IMR-90 (cell line): ENCODE measurements around the gene DMXL2. TPM values are rescaled to one million over a fixed set of nuclear protein-coding genes. Genes with fewer than 3 reads are reported as not detected.
A peak's percentile ranks its signal among the peaks of the same experiment; 100 is the strongest.

Source experiments
- ATAC-seq: fragments of 200-7000 bp; cut with Tn5 transposase; 2 replicates; pipeline ENCODE4 v1.9.1; 2020; ENCODE audit warnings: low read depth, mild to moderate bottlenecking, moderate library complexity
- BruUV-seq: library from RNA; stranded (reverse); fragments of 400-500 nt; replicated peaks from 2 replicates; lab custom pipeline; 2021; lab: Mats Ljungman, UMichigan
- CTCF ChIA-PET: fragments of 300-600 bp; formaldehyde crosslinking; extraction: SDS; loops from one replicate; lab custom pipeline; 2021; ENCODE audit warnings: antibody characterized with exemption; lab: Yijun Ruan, JAX
- POLR2A ChIA-PET: fragments of 300-600 bp; sonication (Branson Sonifier 250); formaldehyde crosslinking; loops from one replicate; lab custom pipeline; 2022; ENCODE audit warnings: antibody characterized with exemption; ENCODE audit not compliant: unreplicated experiment; lab: Charles Lee
- DNase-seq: peaks from one replicate; pipeline ENCODE4 v3.0.0; 2013
- H2AFZ ChIP-seq: replicated peaks from 2 replicates; pipeline ENCODE3; 2013; ENCODE audit warnings: low read length, mild to moderate bottlenecking; ENCODE audit not compliant: poor library complexity
- H2AK5ac ChIP-seq: 2 replicates; pipeline ENCODE4 v1.6.1; 2013; ENCODE audit warnings: low read depth, low read length, inconsistent platforms
- H2AK9ac ChIP-seq: replicated peaks from 2 replicates; pipeline ENCODE3; 2013; ENCODE audit warnings: mild to moderate bottlenecking, low read depth, low read length, moderate library complexity; ENCODE audit not compliant: poor library complexity
- H2BK120ac ChIP-seq: 2 replicates; pipeline ENCODE4 v1.6.1; 2013; ENCODE audit warnings: low read depth, low read length, inconsistent platforms
- H2BK15ac ChIP-seq: 3 replicates; pipeline ENCODE4 v1.6.1; 2013; ENCODE audit warnings: low read depth, low read length, inconsistent platforms
- H2BK20ac ChIP-seq: 2 replicates; pipeline ENCODE4 v1.6.1; 2013; ENCODE audit warnings: low read depth, mild to moderate bottlenecking, inconsistent platforms, low read length, moderate library complexity
- H2BK5ac ChIP-seq: 2 replicates; pipeline ENCODE4 v1.6.1; 2013; ENCODE audit warnings: mild to moderate bottlenecking, low read depth, low read length, inconsistent platforms; ENCODE audit not compliant: poor library complexity, severe bottlenecking
- H3K14ac ChIP-seq: replicated peaks from 2 replicates; pipeline ENCODE4 v1.6.1; 2013; ENCODE audit warnings: low read depth, low read length, inconsistent platforms
- H3K18ac ChIP-seq: 2 replicates; pipeline ENCODE4 v1.6.1; 2013; ENCODE audit warnings: low read depth, low read length, control low read depth
- H3K23ac ChIP-seq: 2 replicates; pipeline ENCODE4 v1.6.1; 2013; ENCODE audit warnings: low read depth, low read length, inconsistent platforms
- H3K27ac ChIP-seq: 2 replicates; pipeline ENCODE4 v1.5.1; 2013; ENCODE audit warnings: mild to moderate bottlenecking, control low read depth, low read length; ENCODE audit not compliant: insufficient read depth
- H3K27me3 ChIP-seq: 2 replicates; pipeline ENCODE4 v1.6.1; 2013; ENCODE audit warnings: low read length; ENCODE audit not compliant: control insufficient read depth, insufficient read depth
- H3K36me3 ChIP-seq: 2 replicates; pipeline ENCODE4 v1.6.1; 2013; ENCODE audit warnings: low read length, mixed read lengths; ENCODE audit not compliant: control insufficient read depth, insufficient read depth
- H3K4ac ChIP-seq: 2 replicates; pipeline ENCODE4 v1.6.1; 2013; ENCODE audit warnings: low read depth, low read length, inconsistent platforms
- H3K4me1 ChIP-seq: 2 replicates; pipeline ENCODE4 v1.6.1; 2013; ENCODE audit warnings: low read length, mixed read lengths; ENCODE audit not compliant: control insufficient read depth, insufficient read depth
- H3K4me2 ChIP-seq: 2 replicates; pipeline ENCODE4 v1.6.1; 2013; ENCODE audit warnings: low read depth, mild to moderate bottlenecking, control low read depth, low read length, moderate library complexity
- H3K4me3 ChIP-seq: 2 replicates; pipeline ENCODE4 v1.5.1; 2013; ENCODE audit warnings: low read depth, mild to moderate bottlenecking, control low read depth, low read length, moderate library complexity; ENCODE audit not compliant: insufficient read depth
- H3K56ac ChIP-seq: 2 replicates; pipeline ENCODE4 v1.6.1; 2013; ENCODE audit warnings: low read length, inconsistent platforms; ENCODE audit not compliant: insufficient read depth; ENCODE audit errors: extremely low read depth
- H3K79me1 ChIP-seq, 2 experiments: 2 replicates each; pipeline ENCODE4 v1.6.1; 2013; ENCODE audit warnings: low read length in 2 of 2, inconsistent platforms in 1 of 2, low read depth in 1 of 2
- H3K9ac ChIP-seq: 2 replicates; pipeline ENCODE4 v1.6.1; 2013; ENCODE audit warnings: low read depth, low read length, control low read depth
- H3K9me1 ChIP-seq: 2 replicates; pipeline ENCODE4 v1.6.1; 2013; ENCODE audit warnings: low read length, inconsistent platforms; ENCODE audit not compliant: insufficient read depth
- H3K9me3 ChIP-seq: 2 replicates; pipeline ENCODE4 v1.6.1; 2013; ENCODE audit warnings: low read length; ENCODE audit not compliant: control insufficient read depth, insufficient read depth
- H4K20me1 ChIP-seq: 2 replicates; pipeline ENCODE4 v1.6.1; 2013; ENCODE audit warnings: low read length, inconsistent platforms; ENCODE audit not compliant: insufficient read depth
- H4K5ac ChIP-seq: 2 replicates; pipeline ENCODE4 v1.6.1; 2013; ENCODE audit warnings: mild to moderate bottlenecking, low read depth, low read length, control low read depth
- H4K8ac ChIP-seq, 2 experiments: 2 replicates each; pipeline ENCODE4 v1.6.1; 2013; ENCODE audit warnings: low read depth in 2 of 2, low read length in 2 of 2, control low read depth in 1 of 2, inconsistent platforms in 1 of 2
- H4K91ac ChIP-seq: 2 replicates; pipeline ENCODE4 v1.6.1; 2013; ENCODE audit warnings: low read depth, low read length, inconsistent platforms; ENCODE audit not compliant: insufficient read depth
- BHLHE40 ChIP-seq: fragments of 150-350 bp; IDR thresholded peaks from 2 replicates; pipeline ENCODE4 v1.6.1; 2016; ENCODE audit warnings: mild to moderate bottlenecking, low read depth, low read length
- CEBPB ChIP-seq: IDR thresholded peaks from 2 replicates; pipeline ENCODE4 v1.6.1; 2012; ENCODE audit warnings: low read depth, low read length, improper control_type of control experiment
- CHD1 ChIP-seq: IDR thresholded peaks from 2 replicates; pipeline ENCODE4 v1.6.1; 2012; ENCODE audit warnings: low read depth, low read length, improper control_type of control experiment
- FOS ChIP-seq: fragments of 150-350 bp; IDR thresholded peaks from 2 replicates; pipeline ENCODE4 v1.6.1; 2016; ENCODE audit warnings: low read depth, low read length
- MAFK ChIP-seq: IDR thresholded peaks from 2 replicates; pipeline ENCODE4 v1.6.1; 2012; ENCODE audit warnings: low read depth, low read length, improper control_type of control experiment
- MAZ ChIP-seq: IDR thresholded peaks from 2 replicates; pipeline ENCODE4 v1.6.1; 2012; ENCODE audit warnings: low read depth, mild to moderate bottlenecking, low read length, improper control_type of control experiment, moderate library complexity, borderline replicate concordance
- NFE2L2 ChIP-seq: fragments of 150-350 bp; IDR thresholded peaks from 2 replicates; pipeline ENCODE4 v1.6.1; 2016; ENCODE audit warnings: low read depth, mild to moderate bottlenecking, low read length
- POLR2A ChIP-seq: IDR thresholded peaks from 2 replicates; pipeline ENCODE4 v1.6.1; 2012; ENCODE audit warnings: mild to moderate bottlenecking, low read depth, low read length
- RAD21 ChIP-seq: IDR thresholded peaks from 2 replicates; pipeline ENCODE4 v1.6.1; 2012; ENCODE audit warnings: low read length, improper control_type of control experiment
- RCOR1 ChIP-seq: IDR thresholded peaks from 2 replicates; pipeline ENCODE4 v1.6.1; 2012; ENCODE audit warnings: mild to moderate bottlenecking, low read length, improper control_type of control experiment; ENCODE audit not compliant: insufficient replicate concordance
- RFX5 ChIP-seq: IDR thresholded peaks from 2 replicates; pipeline ENCODE4 v1.8.0; 2012; ENCODE audit warnings: low read depth, mild to moderate bottlenecking, low read length, moderate library complexity
- SMC3 ChIP-seq: fragments of 150-350 bp; IDR thresholded peaks from 2 replicates; pipeline ENCODE4 v1.6.1; 2016; ENCODE audit warnings: low read depth, mild to moderate bottlenecking, antibody characterized with exemption, low read length, moderate library complexity
- WGBS, 2 experiments: methylation state at CpG; one replicate each; pipeline versions ENCODE4 v1.1.5 to v1.1.7; 2013; ENCODE audit warnings: missing lambda C conversion rate in 2 of 2; ENCODE audit not compliant: insufficient read length in 1 of 2; ENCODE audit errors: extremely low coverage in 2 of 2; 5-methylcytosine and 5-hydroxymethylcytosine counted together
- dilution Hi-C: fragments of 300-500 bp; cut with HindIII; formaldehyde crosslinking; loops from one replicate; pipeline ENCODE4 v1.14.3; 2018; ENCODE audit warnings: low sequenced_read_pairs; ENCODE audit not compliant: unreplicated experiment
- in situ Hi-C: fragments of 300-500 bp; cut with MboI; formaldehyde crosslinking; loops from 3 replicates; pipeline ENCODE4 v1.14.3; 2019; ENCODE audit warnings: low sequenced_read_pairs, inconsistent platforms, mixed read lengths
- intact Hi-C: fragments of 100-400 bp; cut with micrococcal nuclease; formaldehyde crosslinking; loops from 2 replicates; pipeline ENCODE4 v1.10.0; 2022
- polyA plus RNA-seq, 3 experiments: library from polyadenylated mRNA; depleted of rRNA; stranded (reverse); fragments of >200 nt; gene quantifications; 2 replicates each; pipeline ENCODE4 v1.2.3, GENCODE V29; 2012; ENCODE audit warnings: low replicate concordance in 1 of 3
- total RNA-seq: library from RNA; depleted of rRNA; stranded (reverse); fragments of >200 nt; gene quantifications from 2 replicates; pipeline ENCODE4 v1.2.3, GENCODE V29; 2012
- TF ChIP-seq, protein P1 (sequence below): fragments of 150-350 bp; IDR thresholded peaks from 2 replicates; pipeline ENCODE4 v1.6.1; 2016; ENCODE audit warnings: low read depth, mild to moderate bottlenecking, low read length, moderate library complexity, borderline replicate concordance
- TF ChIP-seq, protein P2 (sequence below): fragments of 150-350 bp; IDR thresholded peaks from 2 replicates; pipeline ENCODE4 v1.6.1; 2017; ENCODE audit warnings: mild to moderate bottlenecking, antibody characterized with exemption, low read length, low read depth
- TF ChIP-seq, protein P3 (sequence below): conservative IDR thresholded peaks from 2 replicates; pipeline ENCODE4 v1.5.1; 2012; ENCODE audit warnings: mild to moderate bottlenecking, low read depth, low read length, improper control_type of control experiment

DMXL2 gene
- total and polyA plus RNA-seq, 2 of the 4 experiments (the other 2 are of a cell fraction) = 9.7 to 21.9 TPM

DNA sequence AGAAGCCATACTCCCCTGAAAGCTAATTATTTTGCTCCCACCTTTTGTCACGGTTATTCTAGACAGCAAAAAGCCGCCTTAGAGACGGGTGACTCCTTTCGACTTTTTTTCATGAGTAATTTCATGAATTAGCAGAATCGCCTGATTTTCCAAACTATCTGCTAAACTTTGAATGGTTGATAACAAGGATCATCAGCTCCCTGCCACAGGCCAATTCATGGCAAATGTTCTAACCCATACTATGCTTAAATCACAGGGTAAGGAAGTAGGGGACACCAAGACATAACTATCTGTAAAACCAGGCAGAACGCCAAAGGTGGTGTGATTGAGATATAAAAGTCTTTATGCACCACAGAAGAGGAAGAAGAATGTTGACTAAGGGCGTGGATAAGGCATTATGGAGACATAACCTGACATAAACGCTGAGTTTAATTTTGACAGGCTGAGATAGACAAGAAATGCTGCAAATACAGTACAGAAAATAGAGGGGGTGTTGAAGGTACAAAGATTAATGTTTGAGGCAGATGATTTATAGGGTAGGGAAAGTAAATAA, 891 bp upstream of the DMXL2 start:
- Histone ChIP-seq H3K9me3 (no peaks in the 10 kb centered on the region), H4K8ac (peak overlapping the region; percentile 30 to 86; a peak in 2 of 4 replicates), H2BK120ac (no peak overlapping the region), H2BK20ac (no peak overlapping the region), H3K27ac (no peak overlapping the region), H3K18ac (no peak overlapping the region), H3K56ac (no peak overlapping the region), H3K36me3 (no peaks in the 10 kb centered on the region), H3K9me1 (0 out of 2 replicates have a peak, but pooled peaks cover 2% of the 10 kb centered on the region), H3K14ac (0 out of 2 replicates have a peak overlapping the region, but pooled peaks have one; percentile 75), H3K4ac (no peak overlapping the region; the same call in 1 of the 2 replicates), H3K79me1 (peaks cover 14 to 17% of the 10 kb centered on the region in 2 experiments; a peak in 3 of 4 replicates), H2AK5ac (no peak overlapping the region), H4K20me1 (no peaks in the 10 kb centered on the region; the same call in 1 of the 2 replicates), H3K4me3 (peak overlapping the region; percentile 83), H2BK5ac (no peak overlapping the region), H3K23ac (no peak overlapping the region), H4K91ac (no peak overlapping the region), H3K4me1 (peaks cover 3% of the 10 kb centered on the region; the same call in 1 of the 2 replicates), H2AK9ac (no peak overlapping the region), H4K5ac (no peak overlapping the region), H2BK15ac (no peak overlapping the region), H2AFZ (peak overlapping the region; percentile 97), H3K27me3 (peaks cover 8% of the 10 kb centered on the region), H3K9ac (no peak overlapping the region), H3K4me2 (peak overlapping the region; percentile 73; the same call in 1 of the 2 replicates)
- DNase-seq = no peak
- in situ Hi-C loops (no loop called here), dilution Hi-C loops (no loop called here), intact Hi-C loops (loop anchor here (2.0 kb wide), 1 partner anchor 87 kb away; no protein-coding TSS in a partner anchor)
- TF ChIP-seq MAZ = no peak
- TF ChIP-seq NFE2L2 = no peak
- TF ChIP-seq, protein P1, sequence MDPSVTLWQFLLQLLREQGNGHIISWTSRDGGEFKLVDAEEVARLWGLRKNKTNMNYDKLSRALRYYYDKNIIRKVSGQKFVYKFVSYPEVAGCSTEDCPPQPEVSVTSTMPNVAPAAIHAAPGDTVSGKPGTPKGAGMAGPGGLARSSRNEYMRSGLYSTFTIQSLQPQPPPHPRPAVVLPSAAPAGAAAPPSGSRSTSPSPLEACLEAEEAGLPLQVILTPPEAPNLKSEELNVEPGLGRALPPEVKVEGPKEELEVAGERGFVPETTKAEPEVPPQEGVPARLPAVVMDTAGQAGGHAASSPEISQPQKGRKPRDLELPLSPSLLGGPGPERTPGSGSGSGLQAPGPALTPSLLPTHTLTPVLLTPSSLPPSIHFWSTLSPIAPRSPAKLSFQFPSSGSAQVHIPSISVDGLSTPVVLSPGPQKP = no peak
- TF ChIP-seq, protein P2, sequence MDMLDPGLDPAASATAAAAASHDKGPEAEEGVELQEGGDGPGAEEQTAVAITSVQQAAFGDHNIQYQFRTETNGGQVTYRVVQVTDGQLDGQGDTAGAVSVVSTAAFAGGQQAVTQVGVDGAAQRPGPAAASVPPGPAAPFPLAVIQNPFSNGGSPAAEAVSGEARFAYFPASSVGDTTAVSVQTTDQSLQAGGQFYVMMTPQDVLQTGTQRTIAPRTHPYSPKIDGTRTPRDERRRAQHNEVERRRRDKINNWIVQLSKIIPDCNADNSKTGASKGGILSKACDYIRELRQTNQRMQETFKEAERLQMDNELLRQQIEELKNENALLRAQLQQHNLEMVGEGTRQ = no peak
- no peak for TF ChIP-seq RFX5
- no peak for TF ChIP-seq CHD1
- TF ChIP-seq POLR2A = no peak
- TF ChIP-seq BHLHE40 = no peak
- no peak for TF ChIP-seq SMC3
- TF ChIP-seq, protein P3, sequence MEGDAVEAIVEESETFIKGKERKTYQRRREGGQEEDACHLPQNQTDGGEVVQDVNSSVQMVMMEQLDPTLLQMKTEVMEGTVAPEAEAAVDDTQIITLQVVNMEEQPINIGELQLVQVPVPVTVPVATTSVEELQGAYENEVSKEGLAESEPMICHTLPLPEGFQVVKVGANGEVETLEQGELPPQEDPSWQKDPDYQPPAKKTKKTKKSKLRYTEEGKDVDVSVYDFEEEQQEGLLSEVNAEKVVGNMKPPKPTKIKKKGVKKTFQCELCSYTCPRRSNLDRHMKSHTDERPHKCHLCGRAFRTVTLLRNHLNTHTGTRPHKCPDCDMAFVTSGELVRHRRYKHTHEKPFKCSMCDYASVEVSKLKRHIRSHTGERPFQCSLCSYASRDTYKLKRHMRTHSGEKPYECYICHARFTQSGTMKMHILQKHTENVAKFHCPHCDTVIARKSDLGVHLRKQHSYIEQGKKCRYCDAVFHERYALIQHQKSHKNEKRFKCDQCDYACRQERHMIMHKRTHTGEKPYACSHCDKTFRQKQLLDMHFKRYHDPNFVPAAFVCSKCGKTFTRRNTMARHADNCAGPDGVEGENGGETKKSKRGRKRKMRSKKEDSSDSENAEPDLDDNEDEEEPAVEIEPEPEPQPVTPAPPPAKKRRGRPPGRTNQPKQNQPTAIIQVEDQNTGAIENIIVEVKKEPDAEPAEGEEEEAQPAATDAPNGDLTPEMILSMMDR = no peak
- TF ChIP-seq MAFK = no peak
- no peak for TF ChIP-seq FOS
- no peak for TF ChIP-seq RAD21
- no peak for TF ChIP-seq CEBPB
- no peak for TF ChIP-seq RCOR1
- WGBS, 2 experiments = 37% methylated on average over 2 of the region's 8 CpGs; no CpG with 5 or more reads in 1 of the 2 experiments
- no peak for ATAC-seq
- CTCF ChIA-PET = interaction anchor here (0.6 kb wide), 1 partner anchor 221 kb away, joined by 3 read pairs; no protein-coding TSS in a partner anchor
- POLR2A ChIA-PET = interaction anchor here (1.1 kb wide), 1 partner anchor 87 kb away, joined by 3 read pairs; no protein-coding TSS in a partner anchor
- no TSS peak for BruUV-seq
